ENCODE measurements around the gene DOCK6. TPM values are rescaled to one million over a fixed set of nuclear protein-coding genes. Genes with fewer than 3 reads are reported as not detected.

Gene DOCK6
- total and polyA plus RNA-seq, 2 of the 13 experiments (the other 11 are each of a cell fraction or from before 2014, with no cell fraction given), result 5.4 to 38.1 TPM

DNA sequence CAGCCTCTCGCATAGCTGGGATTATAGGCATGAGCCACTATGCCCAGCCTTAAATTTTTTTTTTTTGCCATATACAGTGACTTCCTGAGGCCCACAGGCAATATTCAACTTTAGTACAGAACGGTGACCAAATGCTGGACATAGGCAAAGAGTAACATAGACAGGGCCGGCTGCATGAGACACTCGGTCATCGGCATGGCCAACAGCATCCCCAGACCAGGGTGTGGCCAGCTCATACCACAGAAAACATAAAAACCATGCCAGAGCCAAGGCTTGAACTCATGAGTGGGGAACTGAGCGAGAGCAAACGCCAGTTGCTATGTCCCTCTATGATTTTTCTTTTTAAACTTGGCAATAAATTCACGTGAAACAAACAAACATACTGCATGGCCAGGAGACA lies 82.0 kb downstream of the DOCK6 start:
- WGBS (ENCODE audit: low lambda C conversion rate), result over 99% methylated on average over 8 of the region's 8 CpGs
- Histone ChIP-seq H3K27me3 (ENCODE audit: control insufficient read depth in 1 of 2, insufficient read depth in 2 of 2, low read length in 2 of 2) (no peaks in the 10 kb centered on the region), H3K79me2 (ENCODE audit: insufficient read depth, low read length) (no peaks in the 10 kb centered on the region), H4K20me1 (ENCODE audit: insufficient read depth, low read length) (no peaks in the 10 kb centered on the region), H3K4me1 (ENCODE audit: insufficient read depth, low read length) (peaks cover 8% of the 10 kb centered on the region; the same call in 1 of the 2 replicates), H2AFZ (ENCODE audit: low read length) (no peak overlapping the region), H3K9me3 (ENCODE audit: low read length) (no peaks in the 10 kb centered on the region), H3K27ac (ENCODE audit: extremely low read length, insufficient read depth, low read length) (no peak overlapping the region), H3K4me3 (replicated peaks in 1 of 3; ENCODE audit: insufficient read depth in 1 of 3, low read depth in 2 of 3, low read length in 3 of 3) (no peak overlapping the region), H3K9ac (ENCODE audit: insufficient read depth, low read depth, low read length) (no peak overlapping the region), H3K4me2 (ENCODE audit: low read depth, low read length) (no peak overlapping the region), H3K36me3 (replicated peaks in 1 of 2; ENCODE audit: control insufficient read depth in 1 of 2, insufficient read depth in 2 of 2, low read length in 2 of 2) (peaks cover 0 to 8% of the 10 kb centered on the region in 2 experiments; a peak in 1 of 5 replicates)
- no peak for DNase-seq (ENCODE audit: low spot score)
- no peak for ATAC-seq
- TF ChIP-seq KMT2A (CRISPR knock-in tag; IDR thresholded peaks at IDR 0.05) (no peak), ZBTB7B (CRISPR knock-in tag; IDR thresholded peaks at IDR 0.05) (no peak), ZNF841 (CRISPR knock-in tag; IDR thresholded peaks at IDR 0.05; ENCODE audit: borderline replicate concordance) (no peak)
- TF ChIP-seq, protein P1, sequence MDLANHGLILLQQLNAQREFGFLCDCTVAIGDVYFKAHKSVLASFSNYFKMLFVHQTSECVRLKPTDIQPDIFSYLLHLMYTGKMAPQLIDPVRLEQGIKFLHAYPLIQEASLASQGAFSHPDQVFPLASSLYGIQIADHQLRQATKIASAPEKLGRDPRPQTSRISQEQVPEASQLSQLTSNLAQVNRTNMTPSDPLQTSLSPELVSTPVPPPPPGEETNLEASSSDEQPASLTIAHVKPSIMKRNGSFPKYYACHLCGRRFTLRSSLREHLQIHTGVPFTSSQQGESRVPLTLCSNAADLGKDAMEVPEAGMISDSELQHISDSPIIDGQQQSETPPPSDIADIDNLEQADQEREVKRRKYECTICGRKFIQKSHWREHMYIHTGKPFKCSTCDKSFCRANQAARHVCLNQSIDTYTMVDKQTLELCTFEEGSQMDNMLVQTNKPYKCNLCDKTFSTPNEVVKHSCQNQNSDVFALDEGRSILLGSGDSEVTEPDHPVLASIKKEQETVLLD (CRISPR knock-in tag; IDR thresholded peaks at IDR 0.05; ENCODE audit: low read depth), result no peak
- TF ChIP-seq, protein P2, sequence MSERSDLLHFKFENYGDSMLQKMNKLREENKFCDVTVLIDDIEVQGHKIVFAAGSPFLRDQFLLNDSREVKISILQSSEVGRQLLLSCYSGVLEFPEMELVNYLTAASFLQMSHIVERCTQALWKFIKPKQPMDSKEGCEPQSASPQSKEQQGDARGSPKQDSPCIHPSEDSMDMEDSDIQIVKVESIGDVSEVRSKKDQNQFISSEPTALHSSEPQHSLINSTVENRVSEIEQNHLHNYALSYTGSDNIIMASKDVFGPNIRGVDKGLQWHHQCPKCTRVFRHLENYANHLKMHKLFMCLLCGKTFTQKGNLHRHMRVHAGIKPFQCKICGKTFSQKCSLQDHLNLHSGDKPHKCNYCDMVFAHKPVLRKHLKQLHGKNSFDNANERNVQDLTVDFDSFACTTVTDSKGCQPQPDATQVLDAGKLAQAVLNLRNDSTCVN (CRISPR knock-in tag; IDR thresholded peaks at IDR 0.05; ENCODE audit: borderline replicate concordance), result no peak
- in situ Hi-C loops (cut with HindIII; ENCODE audit: extremely low pct_ligation_motif_present, low pct_unique_long_range_greater_than_20kb) (no loop called here), intact Hi-C loops (cut with micrococcal nuclease; ENCODE audit: unreplicated experiment) (no loop called here)
- CTCF ChIA-PET (ENCODE audit: low intra/inter-chr PET ratio, low total read pairs), result no interaction called here
- POLR2A ChIA-PET, result no interaction called here
- no TSS peak for BruUV-seq (replicated peaks)
- FAIRE-seq, result no peak

DNA sequence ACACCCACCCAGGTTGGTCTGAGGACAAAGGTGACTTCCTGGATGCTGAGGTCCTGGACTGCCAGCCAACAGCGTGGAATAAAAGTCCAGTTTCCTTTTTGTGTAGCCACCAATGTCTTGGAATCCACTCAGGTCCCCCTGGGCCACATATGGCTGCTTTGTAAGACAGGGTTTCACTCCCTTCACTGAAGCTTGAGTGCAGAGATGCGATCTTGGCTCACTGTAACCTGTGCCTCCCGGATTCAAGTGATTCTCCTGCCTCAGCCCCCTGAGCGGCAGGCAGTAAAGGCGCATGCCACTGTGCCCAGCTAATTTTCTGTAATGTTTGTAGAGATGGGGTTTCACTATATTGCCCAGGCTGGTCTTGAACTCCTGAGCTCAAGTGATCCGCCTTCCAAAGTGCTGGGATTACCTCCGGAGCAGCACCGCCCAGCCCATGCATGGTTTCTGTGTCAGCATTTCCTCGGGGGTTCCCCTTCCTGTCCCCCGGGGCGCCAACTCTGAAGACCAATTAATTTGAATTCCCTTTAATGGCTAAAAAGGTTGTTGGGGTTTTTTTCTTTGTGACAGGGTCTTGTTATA lies 82.5 kb downstream of the DOCK6 start:
- Histone ChIP-seq H3K4me2 (ENCODE audit: low read depth, low read length) (no peak overlapping the region), H3K4me3 (replicated peaks in 1 of 3; ENCODE audit: insufficient read depth in 1 of 3, low read depth in 2 of 3, low read length in 3 of 3) (no peak overlapping the region), H3K36me3 (replicated peaks in 1 of 2; ENCODE audit: control insufficient read depth in 1 of 2, insufficient read depth in 2 of 2, low read length in 2 of 2) (peaks cover 0 to 8% of the 10 kb centered on the region in 2 experiments; a peak in 1 of 5 replicates), H3K27ac (ENCODE audit: extremely low read length, insufficient read depth, low read length) (no peak overlapping the region), H3K9me3 (ENCODE audit: low read length) (no peaks in the 10 kb centered on the region), H3K4me1 (ENCODE audit: insufficient read depth, low read length) (peaks cover 8% of the 10 kb centered on the region; the same call in 1 of the 2 replicates), H4K20me1 (ENCODE audit: insufficient read depth, low read length) (no peaks in the 10 kb centered on the region), H2AFZ (ENCODE audit: low read length) (no peak overlapping the region), H3K27me3 (ENCODE audit: control insufficient read depth in 1 of 2, insufficient read depth in 2 of 2, low read length in 2 of 2) (no peaks in the 10 kb centered on the region), H3K79me2 (ENCODE audit: insufficient read depth, low read length) (no peaks in the 10 kb centered on the region), H3K9ac (ENCODE audit: insufficient read depth, low read depth, low read length) (no peak overlapping the region)
- in situ Hi-C loops (cut with HindIII; ENCODE audit: extremely low pct_ligation_motif_present, low pct_unique_long_range_greater_than_20kb) (no loop called here), intact Hi-C loops (cut with micrococcal nuclease; ENCODE audit: unreplicated experiment) (no loop called here)
- FAIRE-seq (no peak), DNase-seq (ENCODE audit: low spot score) (no peak), ATAC-seq (no peak)
- TF ChIP-seq STAT5B (CRISPR knock-in tag; IDR thresholded peaks at IDR 0.05), result no peak
- TF ChIP-seq, protein P3, sequence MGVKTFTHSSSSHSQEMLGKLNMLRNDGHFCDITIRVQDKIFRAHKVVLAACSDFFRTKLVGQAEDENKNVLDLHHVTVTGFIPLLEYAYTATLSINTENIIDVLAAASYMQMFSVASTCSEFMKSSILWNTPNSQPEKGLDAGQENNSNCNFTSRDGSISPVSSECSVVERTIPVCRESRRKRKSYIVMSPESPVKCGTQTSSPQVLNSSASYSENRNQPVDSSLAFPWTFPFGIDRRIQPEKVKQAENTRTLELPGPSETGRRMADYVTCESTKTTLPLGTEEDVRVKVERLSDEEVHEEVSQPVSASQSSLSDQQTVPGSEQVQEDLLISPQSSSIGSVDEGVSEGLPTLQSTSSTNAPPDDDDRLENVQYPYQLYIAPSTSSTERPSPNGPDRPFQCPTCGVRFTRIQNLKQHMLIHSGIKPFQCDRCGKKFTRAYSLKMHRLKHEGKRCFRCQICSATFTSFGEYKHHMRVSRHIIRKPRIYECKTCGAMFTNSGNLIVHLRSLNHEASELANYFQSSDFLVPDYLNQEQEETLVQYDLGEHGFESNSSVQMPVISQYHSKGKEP (CRISPR knock-in tag; IDR thresholded peaks at IDR 0.05), result no peak
- no peak for TF ChIP-seq ZNF34 (CRISPR knock-in tag; IDR thresholded peaks at IDR 0.05; ENCODE audit: borderline replicate concordance)
- TF ChIP-seq PLRG1 (conservative IDR thresholded peaks at IDR 0.05), result no peak
- TF ChIP-seq TSC22D2 (CRISPR knock-in tag; IDR thresholded peaks at IDR 0.05; ENCODE audit: borderline replicate concordance), result no peak
- TF ChIP-seq ZSCAN31 (CRISPR knock-in tag; IDR thresholded peaks at IDR 0.05; ENCODE audit: low read depth), result no peak
- TF ChIP-seq, protein P4, sequence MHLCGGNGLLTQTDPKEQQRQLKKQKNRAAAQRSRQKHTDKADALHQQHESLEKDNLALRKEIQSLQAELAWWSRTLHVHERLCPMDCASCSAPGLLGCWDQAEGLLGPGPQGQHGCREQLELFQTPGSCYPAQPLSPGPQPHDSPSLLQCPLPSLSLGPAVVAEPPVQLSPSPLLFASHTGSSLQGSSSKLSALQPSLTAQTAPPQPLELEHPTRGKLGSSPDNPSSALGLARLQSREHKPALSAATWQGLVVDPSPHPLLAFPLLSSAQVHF (CRISPR knock-in tag; IDR thresholded peaks at IDR 0.05), result no peak
- ChIA-PET CTCF (ENCODE audit: low intra/inter-chr PET ratio, low total read pairs) (no interaction called here), POLR2A (no interaction called here)
- WGBS (ENCODE audit: low lambda C conversion rate), result 87% methylated on average over 5 of the region's 11 CpGs
- no TSS peak for BruUV-seq (replicated peaks)

Measured in HepG2 (cell line).